ENCODE data around the gene CRIM1. TPM values are rescaled to one million over a fixed set of nuclear protein-coding genes. Genes with fewer than 3 reads are reported as not detected.

CRIM1 gene
- total RNA-seq, 1 donor from 2014 or later: 61.8 TPM

GRCh38 chr2:36482576-36483214 lies 127.1 kb downstream of the CRIM1 start:
- peaks cover 60% of the 10 kb centered on the region for H3K4me1 Mint-ChIP-seq
- no peaks in the 10 kb centered on the region for H3K9me3 Mint-ChIP-seq
- no peak for TF ChIP-seq CTCF (IDR thresholded peaks at IDR 0.05; ENCODE audit: unreplicated experiment)
- DNase-seq (ENCODE audit: low spot score in 2 of 2, unreplicated experiment in 2 of 2): no peak
- no peak overlapping the region for H3K27ac Mint-ChIP-seq
- H3K27me3 Mint-ChIP-seq (ENCODE audit: low read depth): no peaks in the 10 kb centered on the region
- H3K4me3 Mint-ChIP-seq: no peak overlapping the region
- peaks cover 31% of the 10 kb centered on the region for H3K36me3 Mint-ChIP-seq

GRCh38 chr2:36483290-36483689 lies 127.7 kb downstream of the CRIM1 start:
- Mint-ChIP-seq H3K27ac (peak overlapping the region; percentile 12), H3K4me1 (peaks cover 54% of the 10 kb centered on the region), H3K4me3 (no peak overlapping the region), H3K36me3 (peaks cover 29% of the 10 kb centered on the region), H3K9me3 (no peaks in the 10 kb centered on the region), H3K27me3 (ENCODE audit: low read depth) (no peaks in the 10 kb centered on the region)
- no peak for TF ChIP-seq CTCF (IDR thresholded peaks at IDR 0.05; ENCODE audit: unreplicated experiment)
- no peak for DNase-seq (ENCODE audit: low spot score in 2 of 2, unreplicated experiment in 2 of 2)

DNA sequence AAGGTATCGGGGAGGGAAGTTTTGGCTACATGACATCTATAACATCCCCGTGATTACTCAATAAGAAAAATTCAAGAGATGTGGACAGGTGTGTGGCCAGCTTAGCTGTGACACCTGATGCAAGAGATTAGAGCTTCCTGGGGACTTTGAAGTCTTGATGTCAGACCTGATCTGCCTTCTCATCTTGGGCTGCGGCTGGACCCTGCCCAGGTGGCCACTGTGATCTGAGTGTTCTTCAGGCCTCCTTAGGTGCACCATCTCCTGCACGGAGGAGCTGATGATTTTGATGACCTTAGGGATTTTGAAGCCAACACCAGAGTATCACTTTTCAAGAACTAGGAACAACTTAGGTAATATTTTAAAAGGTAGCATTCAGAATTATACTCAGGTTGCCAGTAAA lies 128.9 kb downstream of the CRIM1 start:
- Mint-ChIP-seq H3K4me1 (peaks cover 55% of the 10 kb centered on the region), H3K9me3 (no peaks in the 10 kb centered on the region), H3K27me3 (ENCODE audit: low read depth) (no peaks in the 10 kb centered on the region), H3K27ac (peak overlapping the region; percentile 78), H3K36me3 (peaks cover 29% of the 10 kb centered on the region), H3K4me3 (no peak overlapping the region)
- TF ChIP-seq CTCF (IDR thresholded peaks at IDR 0.05; ENCODE audit: unreplicated experiment): no peak
- no peak for DNase-seq (ENCODE audit: low spot score in 2 of 2, unreplicated experiment in 2 of 2)

GRCh38 chr2:36485521-36485920 lies 129.9 kb downstream of the CRIM1 start:
- peaks cover 27% of the 10 kb centered on the region for H3K36me3 Mint-ChIP-seq
- peak overlapping the region; percentile 97 for H3K27ac Mint-ChIP-seq
- TF ChIP-seq CTCF (IDR thresholded peaks at IDR 0.05; ENCODE audit: unreplicated experiment): no peak
- H3K4me3 Mint-ChIP-seq: no peak overlapping the region
- no peaks in the 10 kb centered on the region for H3K9me3 Mint-ChIP-seq
- no peak for DNase-seq (ENCODE audit: low spot score in 2 of 2, unreplicated experiment in 2 of 2)
- H3K4me1 Mint-ChIP-seq: peaks cover 55% of the 10 kb centered on the region
- H3K27me3 Mint-ChIP-seq (ENCODE audit: low read depth): no peaks in the 10 kb centered on the region

DNA sequence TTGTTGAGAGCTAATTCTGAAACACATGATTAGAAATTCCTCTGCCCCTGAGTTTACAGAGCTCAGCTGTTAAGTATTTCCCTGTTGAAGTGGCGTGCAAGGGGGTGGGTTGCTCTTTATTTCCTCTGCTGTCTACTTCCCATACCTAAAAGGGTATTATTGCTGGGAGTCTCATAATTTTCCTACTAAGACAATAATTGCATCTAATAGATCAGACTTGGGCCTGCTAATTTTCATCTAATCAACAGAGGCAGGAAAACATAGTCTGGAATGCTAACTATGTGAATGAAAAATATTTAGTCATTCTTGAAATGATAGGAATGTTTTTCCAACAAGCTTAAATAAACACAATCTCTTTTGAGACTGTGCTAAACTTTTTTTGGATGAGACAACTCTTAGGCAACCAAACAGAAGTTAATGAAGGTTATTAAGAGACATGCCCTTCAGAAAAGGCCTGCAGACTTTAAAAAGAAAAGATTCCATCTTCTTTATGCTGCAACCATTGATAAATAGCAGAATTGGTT lies 131.0 kb downstream of the CRIM1 start:
- Mint-ChIP-seq H3K4me1 (peaks cover 62% of the 10 kb centered on the region), H3K27me3 (ENCODE audit: low read depth) (no peaks in the 10 kb centered on the region), H3K27ac (peak overlapping the region; percentile 97), H3K36me3 (peaks cover 18% of the 10 kb centered on the region), H3K9me3 (no peaks in the 10 kb centered on the region), H3K4me3 (no peak overlapping the region)
- TF ChIP-seq CTCF (IDR thresholded peaks at IDR 0.05; ENCODE audit: unreplicated experiment): no peak
- no peak for DNase-seq (ENCODE audit: low spot score in 2 of 2, unreplicated experiment in 2 of 2)
